Endothelial cell of umbilical vein (primary cell): ENCODE measurements around the gene MAML1. TPM values are rescaled to one million over a fixed set of nuclear protein-coding genes. Genes with fewer than 3 reads are reported as not detected.

Experiments used
- BruUV-seq: library from RNA; stranded (reverse); fragments of 400-500 nt; replicated peaks from 2 replicates; lab custom pipeline; 2021; lab: Mats Ljungman, UMichigan
- CTCF ChIA-PET: fragments of 300-600, 350-600 bp; sonication (Branson Sonifier 250); formaldehyde crosslinking; loops from one replicate; lab custom pipeline; 2021; ENCODE audit warnings: antibody characterized with exemption, inconsistent platforms; lab: Charles Lee
- POLR2A ChIA-PET: fragments of 300-600, 350-600 bp; sonication (Branson Sonifier 250); formaldehyde crosslinking; loops from one replicate; lab custom pipeline; 2021; ENCODE audit warnings: antibody characterized with exemption, inconsistent platforms; lab: Charles Lee
- DNase-seq: peaks from one replicate; pipeline ENCODE4 v3.0.0-alpha.2; 2011; ENCODE audit warnings: low read depth, low spot score
- FAIRE-seq: peaks from 2 replicates; lab custom pipeline; 2011; peaks lifted over from hg19 to GRCh38; lab: Jason Lieb, UNC
- H2AFZ ChIP-seq: 2 replicates; pipeline ENCODE4 v1.6.0; 2012; ENCODE audit warnings: low read depth, low read length, control low read depth, inconsistent platforms
- H3K27ac ChIP-seq: 2 replicates; pipeline ENCODE4 v1.5.1; 2011; ENCODE audit warnings: low read depth, mild to moderate bottlenecking, control low read depth, low read length, moderate library complexity; ENCODE audit not compliant: insufficient read depth
- H3K27me3 ChIP-seq, 2 experiments: 2 replicates each; pipeline versions ENCODE4 v1.6.0 to v1.6.1; 2011; ENCODE audit warnings: low read length in 2 of 2, mixed read lengths in 1 of 2; ENCODE audit not compliant: control insufficient read depth in 2 of 2, insufficient read depth in 2 of 2
- H3K36me3 ChIP-seq, 2 experiments: 2 replicates in 1 of 2; 3 replicates in 1 of 2; pipeline ENCODE4 v1.5.1; 2011; ENCODE audit warnings: low read length in 2 of 2, mild to moderate bottlenecking in 1 of 2, moderate library complexity in 1 of 2; ENCODE audit not compliant: control insufficient read depth in 2 of 2, insufficient read depth in 2 of 2; ENCODE audit errors: extremely low read depth in 1 of 2
- H3K4me1 ChIP-seq: 3 replicates; pipeline ENCODE4 v1.5.1; 2011; ENCODE audit warnings: mild to moderate bottlenecking, low read length; ENCODE audit not compliant: control insufficient read depth, insufficient read depth; ENCODE audit errors: extremely low read depth
- H3K4me2 ChIP-seq: 2 replicates; pipeline ENCODE4 v1.6.1; 2011; ENCODE audit warnings: low read length, control low read depth, mixed read lengths; ENCODE audit not compliant: insufficient read depth
- H3K4me3 ChIP-seq, 3 experiments: fragments of 200-600 bp in 1 of 3; sonication (generic), shearing (Covaris generic) in 1 of 3; replicated peaks in 1 of 3; 2 replicates each; pipeline ENCODE4 v1.5.1; 2011 to 2016; ENCODE audit warnings: control low read depth in 3 of 3, low read length in 3 of 3, mild to moderate bottlenecking in 2 of 3, inconsistent platforms in 1 of 3, low read depth in 1 of 3, moderate library complexity in 1 of 3; ENCODE audit not compliant: insufficient read depth in 1 of 3
- H3K79me2 ChIP-seq: 2 replicates; pipeline ENCODE4 v1.6.0; 2012; ENCODE audit warnings: low read length, inconsistent platforms; ENCODE audit not compliant: control insufficient read depth, insufficient read depth
- H3K9ac ChIP-seq: replicated peaks from 2 replicates; pipeline ENCODE3; 2011; ENCODE audit warnings: low read length, control low read depth; ENCODE audit not compliant: insufficient read depth; ENCODE audit errors: extremely low read depth
- H3K9me1 ChIP-seq: replicated peaks from 3 replicates; pipeline ENCODE4 v1.6.0; 2011; ENCODE audit warnings: mild to moderate bottlenecking, low read length; ENCODE audit not compliant: control insufficient read depth, insufficient read depth; ENCODE audit errors: extremely low read depth
- H3K9me3 ChIP-seq: replicated peaks from 2 replicates; pipeline ENCODE4 v1.5.1; 2012; ENCODE audit warnings: low read length, inconsistent platforms; ENCODE audit not compliant: control insufficient read depth, insufficient read depth
- H4K20me1 ChIP-seq: replicated peaks from 2 replicates; pipeline ENCODE3; 2011; ENCODE audit warnings: mild to moderate bottlenecking, low read length; ENCODE audit not compliant: control insufficient read depth, insufficient read depth; ENCODE audit errors: extremely low read depth
- EZH2 ChIP-seq: IDR thresholded peaks from 2 replicates; pipeline ENCODE4 v1.6.1; 2012; ENCODE audit warnings: borderline replicate concordance, low read depth, mild to moderate bottlenecking, moderate library complexity, low read length, inconsistent platforms; ENCODE audit not compliant: severe bottlenecking
- FOS ChIP-seq: IDR thresholded peaks from 2 replicates; pipeline ENCODE4 v1.6.1; 2011; ENCODE audit warnings: mild to moderate bottlenecking, low read length, moderate library complexity, borderline replicate concordance; ENCODE audit not compliant: insufficient read depth
- GATA2 ChIP-seq: IDR thresholded peaks from 2 replicates; pipeline ENCODE4 v1.7.0; 2011; ENCODE audit warnings: low read depth, mild to moderate bottlenecking, moderate library complexity, mixed read lengths, low read length; ENCODE audit not compliant: insufficient read length, insufficient read depth
- MYC ChIP-seq: IDR thresholded peaks from one replicate; pipeline ENCODE4 v1.6.1; 2011; ENCODE audit warnings: mild to moderate bottlenecking, low read depth, low read length
- POLR2A ChIP-seq: IDR thresholded peaks from 2 replicates; pipeline ENCODE4 v1.6.1; 2012; ENCODE audit warnings: low read depth, mild to moderate bottlenecking, control low read depth, low read length
- POLR2AphosphoS5 ChIP-seq: IDR thresholded peaks from 2 replicates; pipeline ENCODE4 v1.6.1; 2012; ENCODE audit warnings: low read depth, mild to moderate bottlenecking, control low read depth, low read length, moderate library complexity; ENCODE audit not compliant: insufficient read depth
- dilution Hi-C: fragments of 300-500 bp; cut with MboI; formaldehyde crosslinking; loops from one replicate; pipeline ENCODE4 v1.15.0; 2019; ENCODE audit warnings: low sequenced_read_pairs; ENCODE audit not compliant: extremely low pct_ligation_motif_present
- intact Hi-C: fragments of 100-400 bp; cut with micrococcal nuclease; formaldehyde crosslinking; loops from one replicate; pipeline ENCODE4 v1.10.0; 2022
- polyA plus RNA-seq, 4 experiments: library from polyadenylated mRNA; depleted of rRNA in 3 of 4; stranded (reverse) in 3 of 4; unstranded in 1 of 4; fragments of >200 nt; gene quantifications; 2 replicates each; pipeline versions ENCODE4 v1.2.1 to v1.2.3, GENCODE V29; 2011 to 2012; ENCODE audit warnings: missing spikeins in 1 of 4
- total RNA-seq: library from RNA; stranded (reverse); gene quantifications from 2 replicates; pipeline ENCODE4 v1.2.3, GENCODE V29; 2021
- TF ChIP-seq, protein P1 (sequence below): IDR thresholded peaks from 2 replicates; pipeline ENCODE4 v1.6.1; 2011; ENCODE audit not compliant: insufficient read depth, insufficient read length
- TF ChIP-seq, protein P2 (sequence below), 2 donors: IDR thresholded peaks; 1 replicate in 1 of 2; 2 replicates in 1 of 2; pipeline ENCODE4 v1.5.1; 2011; ENCODE audit warnings: low read length in 2 of 2, mild to moderate bottlenecking in 2 of 2, moderate library complexity in 2 of 2, control low read depth in 1 of 2, inconsistent platforms in 1 of 2, low read depth in 1 of 2; ENCODE audit not compliant: insufficient read depth in 1 of 2; ENCODE audit errors: extremely low read depth in 1 of 2

Gene MAML1
- total and polyA plus RNA-seq, 2 donors (not counting 3 experiments of a cell fraction or from before 2014, with no cell fraction given) = 12.4 to 29.0 TPM

DNA sequence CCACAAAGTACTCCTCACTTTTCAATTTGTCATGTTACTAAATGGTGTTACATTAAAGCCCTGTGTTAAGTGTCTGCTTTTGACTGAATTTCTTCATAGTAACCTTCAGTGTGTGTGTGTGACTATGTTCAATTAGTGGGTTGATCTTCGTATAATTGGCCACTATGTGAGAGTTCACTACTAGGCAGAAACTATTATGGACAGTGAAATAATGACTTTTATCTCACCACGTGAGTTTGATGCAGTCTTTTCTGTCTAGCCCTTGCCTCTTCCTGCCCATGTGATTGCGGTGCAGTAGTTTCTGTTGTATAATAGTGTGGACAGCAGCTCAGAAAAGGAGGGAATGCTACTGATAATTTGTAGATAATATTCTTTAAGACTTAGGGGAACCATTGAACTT is 1.8 kb upstream of the MAML1 start:
- peaks cover 4% of the 10 kb centered on the region for H4K20me1 ChIP-seq
- no TSS peak for BruUV-seq
- no peak overlapping the region for H2AFZ ChIP-seq
- peaks cover 36% of the 10 kb centered on the region for H3K79me2 ChIP-seq
- dilution Hi-C loops (no loop called here), intact Hi-C loops (loop anchor here (5.0 kb wide), 1 partner anchor 109 kb away; the partner anchor contains the start of gene HNRNPH1)
- no peak for TF ChIP-seq MYC
- no peak for TF ChIP-seq EZH2
- no peak for TF ChIP-seq POLR2AphosphoS5
- TF ChIP-seq, protein P1, sequence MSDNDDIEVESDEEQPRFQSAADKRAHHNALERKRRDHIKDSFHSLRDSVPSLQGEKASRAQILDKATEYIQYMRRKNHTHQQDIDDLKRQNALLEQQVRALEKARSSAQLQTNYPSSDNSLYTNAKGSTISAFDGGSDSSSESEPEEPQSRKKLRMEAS = no peak
- TF ChIP-seq GATA2 = no peak
- TF ChIP-seq, protein P2, sequence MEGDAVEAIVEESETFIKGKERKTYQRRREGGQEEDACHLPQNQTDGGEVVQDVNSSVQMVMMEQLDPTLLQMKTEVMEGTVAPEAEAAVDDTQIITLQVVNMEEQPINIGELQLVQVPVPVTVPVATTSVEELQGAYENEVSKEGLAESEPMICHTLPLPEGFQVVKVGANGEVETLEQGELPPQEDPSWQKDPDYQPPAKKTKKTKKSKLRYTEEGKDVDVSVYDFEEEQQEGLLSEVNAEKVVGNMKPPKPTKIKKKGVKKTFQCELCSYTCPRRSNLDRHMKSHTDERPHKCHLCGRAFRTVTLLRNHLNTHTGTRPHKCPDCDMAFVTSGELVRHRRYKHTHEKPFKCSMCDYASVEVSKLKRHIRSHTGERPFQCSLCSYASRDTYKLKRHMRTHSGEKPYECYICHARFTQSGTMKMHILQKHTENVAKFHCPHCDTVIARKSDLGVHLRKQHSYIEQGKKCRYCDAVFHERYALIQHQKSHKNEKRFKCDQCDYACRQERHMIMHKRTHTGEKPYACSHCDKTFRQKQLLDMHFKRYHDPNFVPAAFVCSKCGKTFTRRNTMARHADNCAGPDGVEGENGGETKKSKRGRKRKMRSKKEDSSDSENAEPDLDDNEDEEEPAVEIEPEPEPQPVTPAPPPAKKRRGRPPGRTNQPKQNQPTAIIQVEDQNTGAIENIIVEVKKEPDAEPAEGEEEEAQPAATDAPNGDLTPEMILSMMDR (IDR thresholded peaks at IDR 0.05; ENCODE audit: extremely low read depth in 1 of 2, insufficient read depth in 1 of 2, low read depth in 1 of 2, low read length in 2 of 2) = no peak
- TF ChIP-seq FOS = no peak
- no peak for TF ChIP-seq POLR2A
- H3K9ac ChIP-seq = no peak overlapping the region
- H3K27ac ChIP-seq = no peak overlapping the region
- H3K4me2 ChIP-seq = no peak overlapping the region
- no peaks in the 10 kb centered on the region for H3K9me1 ChIP-seq
- no peaks in the 10 kb centered on the region for H3K27me3 ChIP-seq
- CTCF ChIA-PET = interaction anchor here (2.0 to 2.1 kb wide), 2 partner anchors 32 kb away, joined by 5 to 19 read pairs; no protein-coding TSS in a partner anchor
- peaks cover 24% of the 10 kb centered on the region for H3K4me1 ChIP-seq
- no peaks in the 10 kb centered on the region for H3K9me3 ChIP-seq
- DNase-seq (no peak), FAIRE-seq (no peak)
- POLR2A ChIA-PET = no interaction called here
- peaks cover 25 to 40% of the 10 kb centered on the region in 2 experiments for H3K36me3 ChIP-seq
- H3K4me3 ChIP-seq = no peak overlapping the region
